ENCODE data around the gene METTL8. TPM values are rescaled to one million over a fixed set of nuclear protein-coding genes. Genes with fewer than 3 reads are reported as not detected.

METTL8 gene
- total and polyA plus RNA-seq, 9 donors = 4.5 to 33.0 (median 17.2) TPM

GRCh38 chr2:171451074-171451473 is 17.3 kb upstream of the METTL8 start:
- H3K9me3 ChIP-seq = no peaks in the 10 kb centered on the region
- no peaks in the 10 kb centered on the region for H3K36me3 ChIP-seq
- no peaks in the 10 kb centered on the region for H3K4me1 ChIP-seq (ENCODE audit: insufficient read depth)
- H3K4me3 ChIP-seq = no peak overlapping the region
- H3K27me3 ChIP-seq = no peaks in the 10 kb centered on the region
- intact Hi-C loops (cut with DNase I) = loop anchor here in 1 of 4 donors (10.0 kb wide), 1 partner anchor 684 kb away; no protein-coding TSS in a partner anchor
- no peak overlapping the region for H3K27ac ChIP-seq
- DNase-seq = no peak
- TF ChIP-seq CTCF (IDR thresholded peaks at IDR 0.05) (no peak), POLR2A (IDR thresholded peaks at IDR 0.05) (no peak), EP300 (IDR thresholded peaks at IDR 0.05) (no peak)

- DNase-seq = no peak
These were observed 13.9 kb upstream of the METTL8 start for GRCh38 chr2:171447675-171448074.

GRCh38 chr2:171441470-171441869 is 7.7 kb upstream of the METTL8 start:
- no peaks in the 10 kb centered on the region for H3K4me1 ChIP-seq (ENCODE audit: insufficient read depth)
- no peak overlapping the region for H3K27ac ChIP-seq
- DNase-seq = no peak
- H3K27me3 ChIP-seq = no peaks in the 10 kb centered on the region
- no peak overlapping the region for H3K4me3 ChIP-seq
- TF ChIP-seq EP300 (IDR thresholded peaks at IDR 0.05) = no peak
- TF ChIP-seq CTCF (IDR thresholded peaks at IDR 0.05) = no peak
- TF ChIP-seq POLR2A (IDR thresholded peaks at IDR 0.05) = no peak
- no peaks in the 10 kb centered on the region for H3K36me3 ChIP-seq
- intact Hi-C loops (cut with DNase I) = no loop called here
- H3K9me3 ChIP-seq = no peaks in the 10 kb centered on the region

More at GRCh38 chr2:171447675-171448074, 13.9 kb upstream of the METTL8 start:
- no peaks in the 10 kb centered on the region for H3K36me3 ChIP-seq
- no peaks in the 10 kb centered on the region for H3K4me1 ChIP-seq (ENCODE audit: insufficient read depth)
- H3K4me3 ChIP-seq = no peak overlapping the region
- H3K27ac ChIP-seq = no peak overlapping the region
- no peaks in the 10 kb centered on the region for H3K9me3 ChIP-seq
- intact Hi-C loops (cut with DNase I) = no loop called here
- 84 to 86% (median 84%) methylated on average over 2 of the region's 2 CpGs for WGBS, 3 donors
- TF ChIP-seq CTCF (IDR thresholded peaks at IDR 0.05) (no peak), POLR2A (IDR thresholded peaks at IDR 0.05) (no peak), EP300 (IDR thresholded peaks at IDR 0.05) (no peak)
- H3K27me3 ChIP-seq = no peaks in the 10 kb centered on the region

GRCh38 chr2:171436307-171436706 is 2.5 kb upstream of the METTL8 start:
- intact Hi-C loops (cut with DNase I) = loop anchor here in 2 of 4 donors (10.0 kb wide), 2 partner anchors 88 to 272 kb away; partner anchors contain the start of genes CYBRD1 (in 1 of the 2) and TLK1 (in 1 of the 2)
- no peak overlapping the region for H3K4me3 ChIP-seq
- H3K4me1 ChIP-seq (ENCODE audit: insufficient read depth) = no peaks in the 10 kb centered on the region
- no peak for TF ChIP-seq CTCF (IDR thresholded peaks at IDR 0.05)
- TF ChIP-seq POLR2A (IDR thresholded peaks at IDR 0.05) = no peak
- TF ChIP-seq EP300 (IDR thresholded peaks at IDR 0.05) = no peak
- WGBS, 3 donors = 84 to 98% (median 93%) methylated on average over 1 of the region's 1 CpG
- no peak for DNase-seq
- no peaks in the 10 kb centered on the region for H3K27me3 ChIP-seq
- H3K36me3 ChIP-seq = no peaks in the 10 kb centered on the region
- no peak overlapping the region for H3K27ac ChIP-seq
- H3K9me3 ChIP-seq = no peaks in the 10 kb centered on the region
